Astrocyte of the cerebellum (primary cell): ENCODE measurements around the gene CAMTA2.
A peak's percentile ranks its signal among the peaks of the same experiment; 100 is the strongest.

Experiments
- DNase-seq: peaks from one replicate; pipeline ENCODE4 v3.0.0-alpha.2; 2011; ENCODE audit warnings: low read depth
- H3K4me3 ChIP-seq: 2 replicates; pipeline ENCODE4 v1.5.1; 2011; ENCODE audit warnings: mild to moderate bottlenecking, low read depth, low read length, moderate library complexity
- CTCF ChIP-seq: IDR thresholded peaks from 2 replicates; pipeline ENCODE4 v1.5.1; 2012; ENCODE audit warnings: low read length, low read depth, moderate library complexity, mild to moderate bottlenecking; ENCODE audit errors: missing control alignments
- in situ Hi-C: cut with HindIII; loops from 2 replicates; pipeline ENCODE4 v1.10.0; 2017; ENCODE audit warnings: low sequenced_read_pairs

The CAMTA2 gene

GRCh38 chr17:5020502-5021023, 33.1 kb upstream of the CAMTA2 start:
- in situ Hi-C loops: no loop called here
- DNase-seq: no peak
- no peak for TF ChIP-seq CTCF
- H3K4me3 ChIP-seq: no peak overlapping the region

GRCh38 chr17:5019475-5019956, 32.0 kb upstream of the CAMTA2 start:
- peak; percentile 6 for TF ChIP-seq CTCF
- no peak overlapping the region for H3K4me3 ChIP-seq
- DNase-seq: no peak
- in situ Hi-C loops: no loop called here

GRCh38 chr17:5014357-5014756, 26.9 kb upstream of the CAMTA2 start:
- in situ Hi-C loops: no loop called here
- no peak for DNase-seq
- no peak for TF ChIP-seq CTCF
- H3K4me3 ChIP-seq: no peak overlapping the region

GRCh38 chr17:5011928-5012327, 24.5 kb upstream of the CAMTA2 start:
- no peak for DNase-seq
- in situ Hi-C loops: no loop called here
- no peak for TF ChIP-seq CTCF
- no peak overlapping the region for H3K4me3 ChIP-seq

GRCh38 chr17:5003214-5003867, 15.9 kb upstream of the CAMTA2 start:
- H3K4me3 ChIP-seq: no peak overlapping the region
- DNase-seq: no peak
- in situ Hi-C loops: no loop called here
- TF ChIP-seq CTCF: no peak

- no peak for TF ChIP-seq CTCF
- DNase-seq: no peak
- no peak overlapping the region for H3K4me3 ChIP-seq
- in situ Hi-C loops: no loop called here
Observed at GRCh38 chr17:5002121-5002788, 14.8 kb upstream of the CAMTA2 start.
